RWPE1 (cell line): ENCODE data around the gene COL5A1.
A peak's percentile ranks its signal among the peaks of the same experiment; 100 is the strongest.

ENCODE experiments used
- CTCF ChIA-PET: fragments of 350-600 bp; sonication (Branson Sonifier 250); formaldehyde crosslinking; extraction: SDS; loops from one replicate; lab custom pipeline; 2021; lab: Yijun Ruan, JAX
- POLR2A ChIA-PET: fragments of 400-600 bp; formaldehyde crosslinking; extraction: SDS; loops from one replicate; lab custom pipeline; 2020; ENCODE audit warnings: antibody characterized with exemption; ENCODE audit not compliant: low non-redundant PET; lab: Yijun Ruan, JAX
- DNase-seq: peaks from one replicate; pipeline ENCODE4 v3.0.0; 2012; ENCODE audit warnings: low spot score
- H3K27ac ChIP-seq: fragments of 450-650 bp; 2 replicates; pipeline ENCODE4 v1.5.1; 2017
- TF ChIP-seq, protein P1 (sequence below): fragments of 450-650 bp; conservative IDR thresholded peaks from 2 replicates; pipeline ENCODE4 v1.5.1; 2017; ENCODE audit warnings: low read depth, mild to moderate bottlenecking

Gene COL5A1

GRCh38 chr9:134827993-134828392 lies 186.4 kb downstream of the COL5A1 start:
- POLR2A ChIA-PET, result no interaction called here
- CTCF ChIA-PET, result interaction anchor here (0.6 to 1.4 kb wide), 3 partner anchors 14 to 379 kb away, joined by 3 read pairs; no protein-coding TSS in a partner anchor
- no peak for DNase-seq
- TF ChIP-seq, protein P1, sequence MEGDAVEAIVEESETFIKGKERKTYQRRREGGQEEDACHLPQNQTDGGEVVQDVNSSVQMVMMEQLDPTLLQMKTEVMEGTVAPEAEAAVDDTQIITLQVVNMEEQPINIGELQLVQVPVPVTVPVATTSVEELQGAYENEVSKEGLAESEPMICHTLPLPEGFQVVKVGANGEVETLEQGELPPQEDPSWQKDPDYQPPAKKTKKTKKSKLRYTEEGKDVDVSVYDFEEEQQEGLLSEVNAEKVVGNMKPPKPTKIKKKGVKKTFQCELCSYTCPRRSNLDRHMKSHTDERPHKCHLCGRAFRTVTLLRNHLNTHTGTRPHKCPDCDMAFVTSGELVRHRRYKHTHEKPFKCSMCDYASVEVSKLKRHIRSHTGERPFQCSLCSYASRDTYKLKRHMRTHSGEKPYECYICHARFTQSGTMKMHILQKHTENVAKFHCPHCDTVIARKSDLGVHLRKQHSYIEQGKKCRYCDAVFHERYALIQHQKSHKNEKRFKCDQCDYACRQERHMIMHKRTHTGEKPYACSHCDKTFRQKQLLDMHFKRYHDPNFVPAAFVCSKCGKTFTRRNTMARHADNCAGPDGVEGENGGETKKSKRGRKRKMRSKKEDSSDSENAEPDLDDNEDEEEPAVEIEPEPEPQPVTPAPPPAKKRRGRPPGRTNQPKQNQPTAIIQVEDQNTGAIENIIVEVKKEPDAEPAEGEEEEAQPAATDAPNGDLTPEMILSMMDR, result no peak
- H3K27ac ChIP-seq, result peak overlapping the region; percentile 68

- CTCF ChIA-PET, result no interaction called here
- POLR2A ChIA-PET, result no interaction called here
- TF ChIP-seq, protein P1, result no peak
- no peak overlapping the region for H3K27ac ChIP-seq
- no peak for DNase-seq
Measured at GRCh38 chr9:134828892-134829291, 187.3 kb downstream of the COL5A1 start.

DNA sequence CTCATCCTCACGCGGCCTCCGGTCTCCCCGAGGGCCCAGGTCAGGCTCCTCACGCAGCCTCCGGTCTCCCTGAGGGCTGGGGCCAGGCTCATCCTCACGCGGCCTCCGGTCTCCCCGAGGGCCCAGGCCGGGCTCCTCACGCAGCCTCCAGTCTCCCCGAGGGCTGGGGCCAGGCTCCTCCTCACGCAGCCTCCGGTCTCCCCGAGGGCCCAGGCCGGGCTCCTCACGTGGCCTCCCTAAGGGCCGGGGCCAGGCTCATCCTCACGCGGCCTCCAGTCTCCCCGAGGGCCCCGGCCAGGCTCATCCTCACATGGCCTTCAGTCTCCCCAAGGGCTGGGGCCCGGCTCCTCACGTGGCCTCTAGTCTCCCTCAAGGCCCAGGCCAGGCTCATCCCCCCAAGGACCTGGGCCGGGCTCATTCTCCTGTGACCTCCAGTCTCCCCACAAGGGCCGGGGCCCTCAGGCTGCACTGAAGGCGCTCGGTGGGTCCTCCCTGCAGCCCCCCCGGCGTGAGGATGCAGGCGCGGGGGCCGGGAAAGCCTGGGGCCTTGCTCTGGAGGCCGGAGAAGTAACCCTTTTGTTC lies 187.8 kb downstream of the COL5A1 start:
- no peak overlapping the region for H3K27ac ChIP-seq
- no peak for DNase-seq
- TF ChIP-seq, protein P1, result no peak
- POLR2A ChIA-PET, result no interaction called here
- CTCF ChIA-PET, result no interaction called here

DNA sequence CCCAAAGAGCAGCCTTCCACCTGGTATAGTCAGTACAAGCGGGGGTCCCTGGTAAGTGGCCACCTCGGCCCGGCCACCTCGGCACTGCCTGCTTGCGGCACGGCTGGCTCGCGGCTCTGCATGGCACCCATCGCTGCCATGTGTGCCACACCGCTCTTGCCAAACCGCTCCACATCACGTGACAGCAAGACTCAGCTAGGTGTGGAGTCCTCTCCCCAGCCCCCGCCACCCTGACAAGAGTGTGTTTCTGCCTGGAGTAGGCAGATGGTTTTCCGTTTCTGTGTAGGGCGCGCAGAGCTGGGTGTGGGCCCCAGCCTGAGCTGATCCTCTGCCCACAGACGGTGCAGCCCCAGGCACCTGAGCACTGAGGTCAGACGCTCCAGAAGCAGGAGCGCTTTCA lies 188.5 kb downstream of the COL5A1 start:
- ChIA-PET CTCF (interaction anchor here (0.6 kb wide), 1 partner anchor 9 kb away, joined by 3 read pairs; no protein-coding TSS in a partner anchor), POLR2A (no interaction called here)
- H3K27ac ChIP-seq, result no peak overlapping the region
- TF ChIP-seq, protein P1, result no peak
- no peak for DNase-seq

GRCh38 chr9:134830926-134831720 lies 189.5 kb downstream of the COL5A1 start:
- no peak overlapping the region for H3K27ac ChIP-seq
- TF ChIP-seq, protein P1, result no peak
- DNase-seq, result no peak
- CTCF ChIA-PET, result interaction anchor here (0.6 to 0.9 kb wide), 2 partner anchors 53 to 194 kb away, joined by 3 to 5 read pairs; no protein-coding TSS in a partner anchor
- POLR2A ChIA-PET, result no interaction called here

GRCh38 chr9:134832471-134832870 lies 190.9 kb downstream of the COL5A1 start:
- DNase-seq, result no peak
- ChIA-PET CTCF (no interaction called here), POLR2A (no interaction called here)
- no peak overlapping the region for H3K27ac ChIP-seq
- TF ChIP-seq, protein P1, result no peak
